CD14-positive monocyte (primary cell): ENCODE data around the gene DOCK6. TPM values are rescaled to one million over a fixed set of nuclear protein-coding genes. Genes with fewer than 3 reads are reported as not detected.

Experiments used
- DNase-seq, 3 donors: peaks; one replicate each; pipeline ENCODE4 v3.0.0-alpha.2; 2011 to 2022
- H2AFZ ChIP-seq: 2 replicates; pipeline ENCODE4 v1.6.0; 2012; ENCODE audit warnings: mild to moderate bottlenecking, low read depth, low read length, inconsistent platforms; ENCODE audit not compliant: insufficient read depth, poor library complexity, severe bottlenecking
- H3K27ac ChIP-seq, 2 donors: 1 replicate in 1 of 2; 2 replicates in 1 of 2; pipeline ENCODE4 v1.5.1; 2012 to 2013; ENCODE audit warnings: low read length in 2 of 2, control low read depth in 1 of 2, inconsistent platforms in 1 of 2, low read depth in 1 of 2, mild to moderate bottlenecking in 1 of 2
- H3K27me3 ChIP-seq, 2 donors: one replicate each; pipeline versions ENCODE4 v1.6.0 to v1.6.1; 2011 to 2013; ENCODE audit warnings: low read length in 2 of 2; ENCODE audit not compliant: control insufficient read depth in 2 of 2, insufficient read depth in 2 of 2
- H3K36me3 ChIP-seq, 2 donors: replicated peaks in 1 of 2; 1 replicate in 1 of 2; 2 replicates in 1 of 2; pipeline versions ENCODE4 v1.5.1 to v1.6.1; 2012 to 2013; ENCODE audit warnings: low read length in 2 of 2, control low read depth in 1 of 2, inconsistent platforms in 1 of 2, mild to moderate bottlenecking in 1 of 2; ENCODE audit not compliant: insufficient read depth in 2 of 2, control insufficient read depth in 1 of 2
- H3K4me1 ChIP-seq, 2 donors: 1 replicate in 1 of 2; 2 replicates in 1 of 2; pipeline versions ENCODE4 v1.5.1 to v1.6.1; 2012 to 2013; ENCODE audit warnings: low read length in 2 of 2, control low read depth in 1 of 2, inconsistent platforms in 1 of 2, mild to moderate bottlenecking in 1 of 2, moderate library complexity in 1 of 2; ENCODE audit not compliant: insufficient read depth in 2 of 2, control insufficient read depth in 1 of 2
- H3K4me2 ChIP-seq: replicated peaks from 2 replicates; pipeline ENCODE3; 2012; ENCODE audit warnings: low read length, moderate library complexity, mild to moderate bottlenecking; ENCODE audit not compliant: poor library complexity, severe bottlenecking; ENCODE audit errors: extremely low read depth
- H3K4me3 ChIP-seq, 3 experiments: fragments of 200-600 bp in 1 of 3; sonication (generic) in 1 of 3; replicated peaks in 1 of 3; 1 replicate in 2 of 3; 2 replicates in 1 of 3; pipeline ENCODE4 v1.5.1; 2011 to 2013; ENCODE audit warnings: low read length in 3 of 3, mild to moderate bottlenecking in 3 of 3, control low read depth in 2 of 3, low read depth in 2 of 3, inconsistent platforms in 1 of 3, moderate library complexity in 1 of 3
- H3K79me2 ChIP-seq: 2 replicates; pipeline ENCODE4 v1.6.0; 2012; ENCODE audit warnings: mild to moderate bottlenecking, control low read depth, inconsistent platforms, low read length, moderate library complexity; ENCODE audit not compliant: insufficient read depth
- H3K9ac ChIP-seq: 2 replicates; pipeline ENCODE4 v1.6.0; 2017; ENCODE audit warnings: low read length, mild to moderate bottlenecking; ENCODE audit not compliant: insufficient read depth, poor library complexity, severe bottlenecking
- H3K9me3 ChIP-seq, 2 donors: replicated peaks in 1 of 2; 1 replicate in 1 of 2; 2 replicates in 1 of 2; pipeline versions ENCODE4 v1.5.1 to v1.6.1; 2012 to 2013; ENCODE audit warnings: low read length in 2 of 2, control low read depth in 1 of 2; ENCODE audit not compliant: control insufficient read depth in 1 of 2, insufficient read depth in 1 of 2
- H4K20me1 ChIP-seq: 2 replicates; pipeline ENCODE4 v1.6.0; 2012; ENCODE audit warnings: mild to moderate bottlenecking, low read length, control low read depth, moderate library complexity; ENCODE audit not compliant: insufficient read depth
- H3K27ac Mint-ChIP-seq, 7 donors: one replicate each; pipeline ENCODE4 v1.8.0; 2020; ENCODE audit warnings: mild to moderate bottlenecking in 7 of 7, mixed read lengths in 7 of 7, moderate library complexity in 6 of 7, inconsistent platforms in 2 of 7
- H3K27me3 Mint-ChIP-seq, 3 donors: one replicate each; pipeline ENCODE4 v1.8.0; 2021 to 2022; ENCODE audit warnings: low read depth in 3 of 3, mild to moderate bottlenecking in 3 of 3, mixed read lengths in 3 of 3, moderate library complexity in 3 of 3, inconsistent platforms in 1 of 3
- H3K36me3 Mint-ChIP-seq, 2 donors: one replicate each; pipeline ENCODE4 v1.8.0; 2020; ENCODE audit warnings: mixed read lengths in 2 of 2, inconsistent platforms in 1 of 2, mild to moderate bottlenecking in 1 of 2
- H3K4me1 Mint-ChIP-seq: one replicate; pipeline ENCODE4 v1.8.0; 2020; ENCODE audit warnings: mild to moderate bottlenecking, mixed read lengths
- H3K4me3 Mint-ChIP-seq, 2 donors: one replicate each; pipeline ENCODE4 v1.8.0; 2020; ENCODE audit warnings: mild to moderate bottlenecking in 2 of 2, mixed read lengths in 2 of 2, moderate library complexity in 1 of 2
- H3K9me3 Mint-ChIP-seq, 7 donors: one replicate each; pipeline ENCODE4 v1.8.0; 2020 to 2022; ENCODE audit warnings: mixed read lengths in 7 of 7, mild to moderate bottlenecking in 6 of 7, moderate library complexity in 6 of 7, inconsistent platforms in 2 of 7
- WGBS: methylation state at CpG from one replicate; pipeline ENCODE4 v1.1.5; 2013; ENCODE audit warnings: missing lambda C conversion rate; ENCODE audit not compliant: insufficient coverage; 5-methylcytosine and 5-hydroxymethylcytosine counted together
- intact Hi-C, 2 donors: fragments of 100-400 bp; cut with micrococcal nuclease; formaldehyde crosslinking; loops; one replicate each; pipeline versions ENCODE4 v1.15.0 to v1.15.1; 2023
- polyA plus RNA-seq, 3 donors: library from polyadenylated mRNA; depleted of rRNA in 1 of 3; unstranded in 2 of 3; stranded (reverse) in 1 of 3; fragments of 300-500 nt in 2 of 3; fragments of >200 nt in 1 of 3; fragmentation: Illumina TruSeq in 2 of 3; gene quantifications; 1 replicate in 2 of 3; 2 replicates in 1 of 3; pipeline ENCODE4 v1.2.3, GENCODE V29; 2012 to 2021
- TF ChIP-seq, protein P1 (sequence below): fragments of 200-600 bp; IDR thresholded peaks from one replicate; pipeline ENCODE4 v1.8.0; 2022; ENCODE audit warnings: antibody characterized with exemption, mild to moderate bottlenecking

The DOCK6 gene
- polyA plus RNA-seq, 3 donors = 0.03 to 0.93 (median 0.18) TPM

DNA sequence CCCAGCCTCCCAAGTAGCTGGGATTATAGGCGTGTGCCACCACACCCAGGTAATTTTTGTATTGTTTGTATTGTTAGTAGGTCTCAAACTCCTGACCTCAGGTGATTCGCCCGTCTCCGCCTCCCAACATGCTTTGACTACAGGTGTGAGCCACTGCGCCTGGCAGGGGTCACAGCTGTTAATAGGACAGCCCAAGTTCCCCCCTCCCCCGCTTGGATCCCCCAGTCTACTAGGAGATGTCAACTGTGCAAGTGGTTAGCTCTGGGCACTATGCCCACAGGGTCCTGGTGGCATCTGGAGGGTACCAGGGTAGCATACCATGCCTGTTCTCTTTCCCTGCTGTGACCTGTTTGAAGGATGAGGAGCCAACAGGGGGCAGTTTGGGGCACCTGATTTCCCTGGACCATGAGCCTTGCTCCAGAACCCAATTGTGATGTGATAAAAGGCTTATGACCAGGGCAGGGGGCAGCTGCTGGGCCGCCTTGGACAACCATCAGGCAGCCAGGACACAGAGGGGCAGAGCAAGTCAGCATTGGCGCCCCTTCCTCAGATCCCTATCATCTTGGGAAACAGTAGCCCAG lies 33.4 kb upstream of the DOCK6 start, which contains the start of gene TSPAN16:
Gene TSPAN16 (plus strand): TSS at position 496 of the 581 bp plus-strand sequence. CDS start 138 bp downstream, outside the sequence.
- peak within 1 kb of the TSS; percentile 92 to 98 (median 94) for H3K27ac Mint-ChIP-seq

DNA sequence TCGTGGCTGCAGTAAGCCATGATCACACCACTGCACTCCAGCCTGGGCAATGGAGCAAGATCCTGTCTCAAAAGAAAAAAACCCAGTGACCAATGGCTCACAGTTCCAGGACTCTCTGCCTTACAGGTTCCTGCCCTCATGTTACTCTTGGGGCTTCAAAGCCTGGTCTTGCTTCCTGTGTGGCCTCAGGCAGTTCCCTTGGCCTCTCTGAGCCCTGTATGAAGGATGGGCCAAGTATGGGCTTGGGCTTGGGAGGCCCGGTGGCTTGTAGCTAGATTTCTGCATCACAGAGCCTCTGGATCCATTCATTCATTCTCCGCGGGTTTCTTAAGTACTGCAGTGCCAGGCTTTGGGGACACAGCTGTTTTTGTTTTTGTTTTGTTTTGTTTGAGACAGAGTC lies 32.9 kb upstream of the DOCK6 start:
- Histone ChIP-seq H3K9ac (no peak overlapping the region), H3K4me1 (peaks cover 72 to 75% of the 10 kb centered on the region in 2 donors), H3K4me3 (no peak overlapping the region), H3K27ac (peak overlapping the region in 1 of 2 donors; percentile 81), H4K20me1 (no peaks in the 10 kb centered on the region), H3K9me3 (no peaks in the 10 kb centered on the region), H3K27me3 (no peaks in the 10 kb centered on the region), H3K4me2 (no peak overlapping the region), H3K79me2 (no peaks in the 10 kb centered on the region), H3K36me3 (no peaks in the 10 kb centered on the region), H2AFZ (no peak overlapping the region)
- 69% methylated on average over 2 of the region's 4 CpGs for WGBS
- Mint-ChIP-seq H3K27ac (peak overlapping the region in 6 of 7 donors; percentile 33 to 97 (median 94)), H3K9me3 (peaks cover 0 to 2% (median 0%) of the 10 kb centered on the region in 7 donors), H3K4me1 (peaks cover 67% of the 10 kb centered on the region), H3K27me3 (peaks cover 0 to 4% (median 2%) of the 10 kb centered on the region in 3 donors), H3K36me3 (peaks cover under 1 to 3% of the 10 kb centered on the region in 2 donors), H3K4me3 (no peak overlapping the region)
- intact Hi-C loops = loop anchor here (2.0 to 10.0 kb wide), 4 partner anchors 37 to 270 kb away; partner anchors contain the start of gene RAB3D (in 1 of the 2)
- DNase-seq = peak in 1 of 3 donors; percentile 19
- TF ChIP-seq, protein P1, sequence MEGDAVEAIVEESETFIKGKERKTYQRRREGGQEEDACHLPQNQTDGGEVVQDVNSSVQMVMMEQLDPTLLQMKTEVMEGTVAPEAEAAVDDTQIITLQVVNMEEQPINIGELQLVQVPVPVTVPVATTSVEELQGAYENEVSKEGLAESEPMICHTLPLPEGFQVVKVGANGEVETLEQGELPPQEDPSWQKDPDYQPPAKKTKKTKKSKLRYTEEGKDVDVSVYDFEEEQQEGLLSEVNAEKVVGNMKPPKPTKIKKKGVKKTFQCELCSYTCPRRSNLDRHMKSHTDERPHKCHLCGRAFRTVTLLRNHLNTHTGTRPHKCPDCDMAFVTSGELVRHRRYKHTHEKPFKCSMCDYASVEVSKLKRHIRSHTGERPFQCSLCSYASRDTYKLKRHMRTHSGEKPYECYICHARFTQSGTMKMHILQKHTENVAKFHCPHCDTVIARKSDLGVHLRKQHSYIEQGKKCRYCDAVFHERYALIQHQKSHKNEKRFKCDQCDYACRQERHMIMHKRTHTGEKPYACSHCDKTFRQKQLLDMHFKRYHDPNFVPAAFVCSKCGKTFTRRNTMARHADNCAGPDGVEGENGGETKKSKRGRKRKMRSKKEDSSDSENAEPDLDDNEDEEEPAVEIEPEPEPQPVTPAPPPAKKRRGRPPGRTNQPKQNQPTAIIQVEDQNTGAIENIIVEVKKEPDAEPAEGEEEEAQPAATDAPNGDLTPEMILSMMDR = no peak

More for the DNA sequence above, 33.4 kb upstream of the DOCK6 start, which contains the start of gene TSPAN16:
- WGBS = 95% methylated on average over 2 of the region's 8 CpGs
- Histone ChIP-seq H3K4me3 (peak within 1 kb of the TSS in 1 of 3 experiments; percentile 53), H3K27ac (peak within 1 kb of the TSS; percentile 78 to 81), H3K27me3 (no peaks in the 10 kb centered on the region), H3K9ac (no peak within 1 kb of the TSS), H4K20me1 (peaks cover under 1% of the 10 kb centered on the region), H3K4me2 (peak within 1 kb of the TSS; percentile 55), H2AFZ (peak within 1 kb of the TSS; percentile 52), H3K79me2 (no peaks in the 10 kb centered on the region), H3K9me3 (no peaks in the 10 kb centered on the region), H3K4me1 (peaks cover 70 to 75% of the 10 kb centered on the region in 2 donors), H3K36me3 (peaks cover 0 to 3% of the 10 kb centered on the region in 2 donors)
- TF ChIP-seq, protein P1 = peak; percentile 6
- Mint-ChIP-seq H3K27me3 (peaks cover 0 to 4% (median 2%) of the 10 kb centered on the region in 3 donors), H3K9me3 (peaks cover 0 to 2% (median 0%) of the 10 kb centered on the region in 7 donors), H3K36me3 (peaks cover 6 to 9% of the 10 kb centered on the region in 2 donors), H3K4me1 (peaks cover 71% of the 10 kb centered on the region), H3K4me3 (peak within 1 kb of the TSS in 1 of 2 donors; percentile 66)
- intact Hi-C loops = loop anchor here (1.0 to 10.0 kb wide), 5 partner anchors 25 to 269 kb away; partner anchors contain the start of gene RAB3D (in 1 of the 2)
- no peak for DNase-seq
